Measurements from ENCODE around the gene SLC12A4.
"Not testable (repeated sequence)": the region's sequence is repeated elsewhere in the genome, so short reads cannot be mapped to it uniquely, and the experiment has no call there.

The SLC12A4 gene

DNA sequence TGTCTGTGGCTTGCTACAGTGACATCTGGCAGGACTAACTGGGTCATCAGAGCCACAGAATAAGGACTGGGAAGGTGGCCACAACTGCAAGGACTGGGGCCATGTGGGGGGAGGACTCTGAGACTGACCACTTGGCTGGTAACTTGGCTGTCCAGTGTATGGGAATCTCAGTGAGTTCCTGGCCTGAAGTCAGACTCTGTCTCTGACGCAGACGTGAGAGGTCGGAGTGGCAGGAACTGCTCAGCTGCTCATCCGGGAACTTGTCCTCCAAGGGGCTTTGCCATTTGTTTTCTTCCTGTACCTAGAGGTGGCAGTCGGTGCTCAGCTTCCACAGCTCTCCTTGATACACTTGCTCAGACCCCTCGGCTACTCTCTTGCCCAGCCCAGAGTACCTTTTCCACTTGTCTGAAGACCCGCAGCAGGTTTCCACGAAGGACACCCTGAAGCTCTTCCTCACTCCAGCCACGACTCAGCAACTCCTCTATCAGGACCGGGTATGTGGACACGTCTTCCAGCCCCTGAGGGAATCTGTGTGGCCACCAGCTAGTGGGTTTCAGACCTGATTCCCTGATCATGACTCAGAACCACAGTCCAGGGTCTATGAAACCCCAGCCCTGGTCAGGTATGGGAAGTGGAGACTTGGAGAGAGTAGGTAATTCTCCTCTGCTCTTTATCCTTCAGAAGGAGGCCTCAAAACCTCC, 19.2 kb upstream of the SLC12A4 start:
- DNase-seq: no peak

DNA sequence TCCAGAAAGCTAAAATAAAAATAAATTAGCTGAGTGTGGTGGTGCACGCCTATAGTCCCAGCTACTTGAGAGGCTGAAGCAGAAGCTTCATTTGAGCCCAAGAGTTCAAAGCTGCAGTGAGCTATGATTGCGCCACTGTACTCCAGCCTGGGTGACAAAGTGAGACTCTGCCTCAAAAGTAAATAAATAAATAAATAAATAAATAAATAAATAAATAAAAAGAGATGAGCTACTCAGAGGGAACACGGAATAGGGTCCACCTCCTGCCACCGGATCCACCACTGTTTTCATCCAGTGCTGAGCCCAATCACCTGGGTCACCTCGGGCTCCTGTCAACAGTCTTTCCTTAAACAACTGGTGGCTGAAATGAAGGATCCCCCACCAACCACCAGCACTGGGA, 18.5 kb upstream of the SLC12A4 start:
- no peak for DNase-seq

DNA sequence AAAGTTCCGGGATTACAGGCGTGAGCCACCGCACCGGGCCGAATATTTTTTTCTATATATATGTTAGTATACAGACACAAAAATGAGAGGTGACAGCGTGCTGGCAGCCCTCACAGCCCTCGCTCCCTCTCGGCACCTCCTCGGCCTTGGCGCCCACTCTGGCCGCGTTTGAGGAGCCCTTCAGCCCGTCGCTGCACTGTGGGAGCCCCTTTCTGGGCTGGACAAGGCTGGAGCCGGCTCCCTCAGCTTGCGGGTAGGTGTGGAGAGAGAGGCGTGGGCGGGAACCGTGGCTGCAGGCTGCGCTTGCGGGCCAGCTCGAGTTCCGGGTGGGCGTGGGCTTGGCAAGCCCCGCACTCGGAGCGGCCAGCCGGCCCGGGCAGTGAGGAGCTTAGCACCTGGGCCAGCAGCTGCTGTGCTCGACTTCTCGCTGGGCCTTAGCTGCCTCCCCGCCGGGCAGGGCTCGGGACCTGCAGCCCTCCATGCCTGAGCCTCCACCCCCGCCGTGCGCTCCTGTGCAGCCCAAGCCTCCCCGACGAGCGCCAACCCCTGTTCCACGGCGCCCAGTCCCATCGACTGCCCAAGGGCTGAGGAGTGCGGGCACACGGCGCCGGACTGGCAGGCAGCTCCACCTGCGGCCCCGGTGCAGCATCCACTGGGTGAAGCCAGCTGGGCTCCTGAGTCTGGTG, 13.7 kb upstream of the SLC12A4 start:
- DNase-seq: no peak

DNA sequence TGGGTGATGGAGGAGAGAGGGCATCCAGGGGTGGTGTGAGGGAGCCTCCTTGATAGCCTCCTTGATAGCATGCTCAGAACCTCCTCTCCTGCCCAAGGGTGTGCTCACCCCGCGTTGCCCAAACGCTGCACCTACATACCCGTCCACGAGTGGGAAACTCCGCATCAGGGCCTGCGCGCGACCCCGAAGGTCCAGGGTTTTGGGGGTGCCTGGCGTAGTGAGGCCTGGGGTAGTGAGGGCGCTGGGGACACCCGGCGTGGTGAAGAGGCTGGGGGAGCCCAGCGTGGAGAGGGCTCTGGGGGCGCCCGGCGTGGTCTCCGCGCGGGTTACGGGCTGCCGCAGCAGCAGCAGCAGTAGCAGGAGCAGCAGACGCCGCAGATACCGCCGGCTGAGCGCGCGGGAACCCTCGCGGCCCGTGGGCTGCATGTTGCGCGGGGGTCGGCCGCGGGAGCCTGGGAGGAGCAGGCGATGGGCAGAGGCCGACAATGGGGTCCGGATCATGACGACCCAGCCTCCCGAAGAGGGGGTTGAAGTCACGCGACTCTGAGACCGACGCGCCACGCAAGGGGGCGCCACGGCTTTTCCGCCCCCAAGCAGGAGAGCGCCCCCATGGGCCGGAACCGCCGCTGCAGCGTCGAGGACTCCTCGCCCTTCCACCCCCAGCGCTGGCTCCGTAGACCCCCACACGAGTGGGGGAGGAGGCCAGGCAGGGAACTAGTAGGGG, 11.7 kb upstream of the SLC12A4 start, which contains the start of gene DPEP3:
Gene DPEP3, minus strand, starts transcription at position 545 of the 724 bp plus-strand sequence. Its CDS starts 119 bp downstream, at position 426.
- DNase-seq: no peak

DNA sequence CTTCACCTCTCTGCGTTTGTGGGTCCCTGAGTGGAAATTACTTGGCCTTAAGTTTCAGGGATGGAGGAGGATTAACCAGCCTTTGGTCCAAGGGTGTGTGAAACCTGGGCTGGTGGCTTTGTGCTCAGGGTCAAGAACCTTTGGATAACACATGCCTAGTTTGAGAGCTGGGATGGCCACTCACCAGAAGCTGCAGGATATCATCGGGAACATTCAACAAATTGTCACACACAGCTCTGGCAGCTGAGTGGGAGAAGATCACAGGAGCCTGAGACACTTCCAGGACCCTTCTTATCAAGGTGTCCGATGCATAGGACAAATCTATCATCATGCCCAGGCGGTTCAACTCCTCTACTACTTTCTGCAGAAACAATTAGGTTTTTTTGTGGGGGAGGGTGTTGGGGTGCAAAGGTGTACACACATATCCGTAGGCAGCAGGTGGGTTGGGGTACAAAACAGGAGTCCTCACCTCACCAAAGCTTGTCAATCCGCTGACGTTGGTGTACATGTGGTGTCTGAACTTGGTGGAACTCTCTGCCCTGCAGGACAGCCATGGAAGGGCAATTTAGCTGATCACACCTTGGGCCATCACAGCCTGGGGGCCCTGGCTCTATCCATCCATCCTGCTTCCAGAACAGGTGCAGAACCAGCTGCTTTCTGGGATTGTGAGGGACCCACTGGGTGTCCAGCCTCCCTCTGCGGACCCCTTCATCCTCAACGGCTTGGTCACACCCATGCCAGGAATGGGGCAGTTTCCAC, 9.2 kb upstream of the SLC12A4 start:
- no peak for DNase-seq

DNA sequence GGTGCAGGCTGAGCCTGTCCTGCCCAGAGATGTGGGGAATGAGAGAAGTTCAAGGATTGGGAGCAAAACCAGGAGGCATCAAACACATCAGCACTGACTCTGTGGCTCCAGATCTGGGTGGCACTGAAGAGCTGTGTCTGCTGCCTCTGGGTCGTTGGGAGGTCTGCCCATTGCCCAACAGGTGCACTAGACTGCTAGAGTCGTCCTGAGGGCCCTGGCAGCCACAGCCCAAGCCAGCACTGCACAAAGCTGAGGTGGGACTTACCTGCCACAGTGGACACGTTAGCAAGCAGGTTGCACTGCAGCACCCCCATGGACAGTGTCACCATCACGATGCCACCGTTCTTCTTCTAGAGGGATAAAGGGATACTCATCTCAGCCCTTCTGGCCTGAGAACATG, 8.6 kb upstream of the SLC12A4 start:
- no peak for DNase-seq

DNA sequence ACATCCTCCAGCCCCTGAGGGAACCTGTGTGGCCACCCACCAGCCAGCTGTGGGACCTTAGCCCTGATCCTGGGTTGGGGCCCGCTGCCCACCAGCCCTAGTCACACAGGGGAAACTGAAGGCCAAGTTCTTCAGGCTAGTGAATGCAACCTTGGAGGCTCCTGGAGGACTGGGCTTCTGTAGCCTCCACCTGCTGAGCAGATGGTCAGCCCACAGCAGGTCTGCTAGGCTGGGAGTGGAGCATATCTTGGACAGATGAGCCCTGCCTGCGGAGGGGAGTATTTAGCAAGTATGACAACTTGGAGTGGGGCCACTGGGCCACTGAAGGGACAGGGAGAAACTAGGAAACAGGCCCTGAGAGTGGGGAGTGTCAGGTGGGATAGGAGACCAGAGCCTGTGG, 7.8 kb upstream of the SLC12A4 start:
- no peak for DNase-seq

DNA sequence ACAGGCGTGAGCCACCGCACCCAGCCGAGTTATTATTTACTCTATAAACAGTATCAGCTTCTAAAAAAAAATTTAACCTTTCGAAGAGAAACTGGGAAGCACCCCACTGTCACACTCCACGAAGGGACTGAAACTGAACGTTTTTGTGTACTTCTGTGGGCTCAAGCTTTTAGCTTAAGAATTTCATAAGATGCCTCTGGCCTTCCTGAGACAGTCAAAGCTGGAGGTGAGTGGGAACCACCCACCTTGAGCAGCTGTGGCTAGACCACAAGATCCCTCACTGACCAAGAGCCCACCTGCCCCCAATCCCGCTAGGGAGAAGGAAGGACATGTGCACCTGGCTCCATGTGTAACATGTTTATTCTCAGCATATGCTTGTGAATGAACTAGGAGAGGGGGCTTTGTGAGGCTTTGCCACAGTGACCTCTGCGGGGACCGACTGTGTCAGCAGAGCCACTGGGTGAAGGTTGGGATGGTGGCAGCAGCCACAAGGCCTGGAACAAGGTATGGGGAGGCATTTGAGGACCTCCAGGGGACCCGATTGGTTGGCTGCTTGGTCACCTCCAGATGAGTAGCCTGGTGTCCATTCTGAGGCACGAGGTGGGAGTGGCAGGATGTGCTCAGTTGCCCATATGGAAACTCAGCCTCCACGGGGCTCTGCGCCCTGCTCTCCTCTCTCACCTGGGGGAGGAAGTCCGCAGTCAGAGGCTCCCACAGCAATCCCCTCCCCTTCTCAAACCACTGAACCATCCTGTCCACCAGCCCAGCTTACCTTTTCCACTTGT, 7.1 kb upstream of the SLC12A4 start:
- DNase-seq: no peak

DNA sequence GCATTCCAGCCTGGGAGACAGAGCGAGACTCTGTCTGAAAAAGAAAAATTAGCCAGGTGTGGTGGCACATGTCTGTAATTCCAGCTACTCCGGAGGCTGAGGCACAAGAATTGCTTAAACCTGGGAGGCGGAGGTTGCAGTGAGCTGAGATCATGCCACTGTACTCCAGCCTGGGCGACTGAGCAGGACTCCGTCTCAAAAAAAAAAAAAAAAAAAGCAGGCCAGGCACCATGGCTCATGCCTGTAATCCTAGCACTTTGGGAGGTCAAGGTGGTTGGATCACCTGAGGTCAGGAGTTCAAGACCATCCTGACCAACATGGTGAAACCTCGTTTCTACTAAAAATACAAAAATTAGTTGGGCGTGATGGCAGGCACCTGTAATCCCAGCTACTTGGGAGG, 3.8 kb upstream of the SLC12A4 start:
- not testable (repeated sequence) for DNase-seq

DNA sequence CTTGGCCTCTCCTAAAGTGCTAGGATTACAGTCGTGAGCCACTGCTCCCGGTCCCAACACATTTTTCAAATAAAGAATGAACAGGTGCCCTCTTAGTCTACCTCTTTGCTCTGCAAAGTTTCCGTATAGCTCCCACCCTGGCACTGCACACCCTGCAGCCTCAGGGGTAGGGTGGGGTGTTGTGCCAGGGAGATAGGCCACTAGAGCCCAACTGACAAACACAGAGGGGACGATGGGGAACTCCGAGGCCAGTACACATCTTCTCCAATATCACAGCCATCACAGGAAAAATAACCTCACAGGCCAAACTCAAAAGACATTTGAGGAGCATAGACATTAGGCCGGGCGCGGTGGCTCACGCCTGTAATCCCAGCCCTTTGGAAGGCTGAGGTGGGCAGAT, 2.7 kb upstream of the SLC12A4 start:
- no peak for DNase-seq

DNA sequence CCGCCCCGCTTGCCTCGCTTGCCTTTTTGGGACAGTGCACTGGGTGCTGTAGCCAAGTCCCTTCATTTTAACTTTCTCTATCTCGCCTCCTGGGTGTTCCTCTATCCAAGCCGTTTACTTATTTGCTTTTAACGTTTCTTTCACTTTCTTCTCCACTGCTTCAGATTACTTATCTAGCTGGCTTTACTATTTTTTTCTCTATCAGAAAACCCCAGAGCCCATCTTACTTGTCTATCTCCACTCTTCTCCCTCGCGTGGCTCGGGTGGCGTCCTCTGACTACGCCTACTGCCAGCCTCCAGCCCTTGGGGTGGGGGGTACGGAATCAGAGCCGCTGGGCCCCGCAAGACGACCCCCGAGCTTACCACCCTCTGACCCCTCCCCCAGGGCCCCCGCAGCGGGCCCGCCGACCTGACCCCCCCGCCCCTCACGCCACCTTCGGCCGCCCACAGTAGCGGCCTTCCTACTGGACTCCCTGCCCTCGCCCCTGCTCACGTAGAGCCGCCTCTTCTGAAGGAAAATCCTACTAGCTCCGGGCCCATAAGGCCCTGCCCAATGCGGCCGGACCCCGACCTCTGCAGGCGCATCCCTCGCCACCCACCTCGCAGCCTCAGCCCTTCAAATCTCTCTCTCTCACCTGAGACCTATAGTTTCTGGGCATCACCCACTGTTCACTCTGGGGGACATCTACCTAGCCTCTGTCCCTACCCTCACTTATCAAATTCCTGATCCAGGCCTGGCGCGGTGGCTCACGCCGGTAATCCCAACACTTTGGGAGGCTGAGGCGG, 1.0 kb upstream of the SLC12A4 start:
- no peak for DNase-seq

DNA sequence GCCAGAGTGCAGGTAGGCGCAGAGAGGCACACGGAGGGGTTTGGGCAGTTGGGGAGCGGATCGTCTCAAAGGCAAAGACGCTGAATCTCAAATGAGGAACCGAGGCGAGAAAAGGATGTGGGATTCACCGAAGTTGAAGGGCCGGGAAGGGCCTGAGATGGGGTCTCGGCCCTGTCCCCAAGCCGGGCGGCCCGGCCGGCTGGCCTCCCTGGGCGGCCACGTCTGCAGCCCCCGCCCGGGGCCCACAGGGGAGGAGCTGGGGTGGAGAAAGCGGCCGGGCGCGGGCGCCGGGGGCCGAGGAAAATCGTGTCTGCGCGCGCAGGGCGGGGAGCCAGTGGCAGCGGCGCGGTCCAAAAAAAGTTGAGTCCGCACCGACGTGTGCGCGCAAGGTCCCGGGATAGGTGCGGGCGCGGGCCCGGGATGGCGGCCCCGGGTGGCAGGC, 458 bp downstream of the SLC12A4 start:
- no peak for DNase-seq

DNA sequence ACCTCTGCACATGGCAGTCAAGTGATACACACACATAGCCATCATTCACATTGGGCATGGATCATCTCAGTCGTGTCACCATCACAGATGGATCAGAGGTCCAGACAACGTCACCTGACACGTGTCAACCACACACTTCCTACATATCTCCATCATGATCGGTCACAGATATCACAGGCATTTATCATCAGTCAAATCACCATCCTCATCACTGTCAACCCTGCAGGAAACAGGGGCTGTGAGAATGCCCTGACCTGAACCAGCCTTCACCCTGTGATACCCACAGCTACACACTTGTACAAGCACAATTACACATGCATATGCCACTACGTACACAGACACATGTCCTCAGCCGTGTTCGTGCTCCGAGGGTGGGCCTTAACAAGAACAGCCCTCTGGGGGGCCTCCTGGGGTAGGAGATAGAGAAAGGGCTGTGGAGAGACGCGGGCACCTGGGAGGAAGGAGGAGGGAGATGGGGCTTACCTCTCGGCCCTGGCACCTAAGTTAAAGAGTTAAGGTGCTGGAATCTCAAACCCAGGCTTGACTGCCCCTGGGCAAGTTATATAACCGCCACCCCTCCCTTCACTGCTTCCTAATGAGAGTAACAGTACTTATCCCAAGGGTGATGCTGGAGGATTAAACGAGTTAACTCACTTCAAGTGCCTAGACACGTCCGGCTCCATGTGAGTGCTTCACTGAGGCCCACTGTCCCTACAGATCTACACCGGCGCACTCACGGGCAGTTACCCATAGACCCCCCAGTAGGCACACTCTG, 1.1 kb downstream of the SLC12A4 start:
- DNase-seq: no peak

DNA sequence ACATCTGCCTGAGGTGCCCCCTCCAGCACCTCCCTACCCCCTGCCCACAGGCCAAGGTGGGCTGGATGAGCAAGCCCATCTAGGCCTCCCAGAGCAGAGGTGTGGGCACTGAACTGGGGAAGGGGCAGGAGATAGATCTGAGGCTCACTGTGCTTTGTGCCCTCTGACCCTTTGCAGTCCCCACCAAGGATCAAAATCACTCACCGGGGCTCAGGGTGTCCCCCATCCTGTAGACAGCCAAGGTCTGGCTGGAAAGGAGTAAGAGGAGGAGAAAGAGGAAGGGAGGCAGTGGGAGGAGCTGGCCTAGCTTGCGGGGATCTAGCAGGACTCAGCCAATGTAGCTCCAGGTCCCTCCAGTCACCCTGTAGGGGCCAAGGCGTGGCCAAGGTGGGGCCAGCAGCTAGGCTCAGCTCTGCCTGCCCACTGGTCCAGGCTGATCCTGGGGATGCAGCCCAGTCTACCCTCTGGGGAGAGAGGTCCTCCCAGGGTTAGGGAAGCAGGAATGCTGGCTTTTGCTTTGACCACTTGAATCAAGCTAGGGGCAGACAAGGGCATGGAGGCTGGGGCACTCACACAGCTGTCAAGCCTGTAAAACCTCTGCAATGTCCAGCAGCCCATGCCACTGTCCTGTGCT, 1.8 kb downstream of the SLC12A4 start:
- DNase-seq: no peak

DNA sequence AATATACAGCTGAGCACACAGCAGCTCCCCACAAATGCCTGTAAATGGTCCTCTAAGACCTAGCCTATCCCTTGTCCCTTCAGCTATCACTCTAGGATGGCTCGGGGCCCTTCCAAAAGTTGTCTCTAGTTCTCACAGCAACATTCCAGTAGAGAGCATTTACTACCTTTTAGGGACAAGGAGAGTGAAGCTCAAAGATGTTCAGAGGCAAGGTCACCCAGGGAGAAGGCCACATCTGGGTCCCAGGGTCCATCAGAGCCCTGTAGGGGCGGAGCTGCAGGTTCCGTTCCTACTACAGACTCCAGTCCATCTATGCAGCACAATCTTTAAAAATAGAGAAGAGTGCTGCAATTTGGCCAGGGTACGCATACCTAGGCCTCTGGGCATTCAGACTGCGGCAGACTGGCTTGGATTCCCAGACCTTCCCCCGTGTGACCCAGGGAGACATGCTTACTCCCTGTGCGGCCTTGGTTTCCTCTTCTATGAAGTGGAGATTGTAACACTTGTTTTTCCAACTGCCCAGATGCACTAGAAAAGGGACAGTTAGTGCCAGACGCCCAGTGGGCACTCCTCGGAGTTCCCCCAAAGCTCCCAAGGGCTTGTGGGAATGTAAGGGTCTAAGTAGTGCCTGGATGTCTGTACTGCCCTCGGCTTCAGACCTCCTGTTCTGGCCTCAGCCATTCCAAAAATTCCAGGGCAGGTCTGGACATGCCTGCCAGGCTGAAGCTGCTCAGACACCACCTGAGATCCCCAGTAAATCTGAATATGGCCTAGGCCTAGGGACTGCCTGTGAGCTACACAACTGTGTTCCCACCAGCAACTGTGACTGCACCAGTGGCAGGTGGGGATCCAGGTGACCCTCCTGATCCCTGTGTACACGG, 2.5 kb downstream of the SLC12A4 start:
- no peak for DNase-seq

DNA sequence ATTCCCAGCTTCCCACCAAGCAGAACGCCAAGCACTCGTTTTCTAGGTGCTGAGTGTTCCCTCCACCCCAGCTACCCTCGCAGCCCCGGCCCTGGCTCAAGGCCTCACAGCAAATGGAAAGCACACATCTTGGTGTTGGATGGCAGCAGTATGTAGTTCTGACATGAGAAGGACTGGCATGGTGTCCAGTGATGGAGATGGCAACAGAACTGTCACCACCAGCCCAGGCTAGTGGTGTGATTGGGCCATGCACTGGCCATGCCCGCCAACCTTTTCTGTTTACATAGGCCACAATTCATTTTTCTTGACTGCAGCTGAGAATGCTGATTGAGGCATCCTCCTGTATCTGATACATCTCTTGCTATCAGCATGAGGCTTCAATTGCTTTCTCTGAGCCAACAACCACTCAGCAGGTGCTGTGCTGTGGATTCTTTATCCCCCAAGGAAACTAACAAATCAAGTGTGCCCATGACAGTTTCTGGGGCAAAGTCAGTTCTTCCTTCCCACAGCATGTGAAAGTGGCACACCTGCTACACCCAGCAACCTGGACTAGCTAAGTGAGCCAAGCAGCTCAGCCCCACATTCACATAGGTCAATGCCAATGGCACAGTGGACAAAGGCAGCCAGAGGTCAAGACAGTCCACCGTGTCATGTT, 3.8 kb downstream of the SLC12A4 start:
- DNase-seq: no peak

DNA sequence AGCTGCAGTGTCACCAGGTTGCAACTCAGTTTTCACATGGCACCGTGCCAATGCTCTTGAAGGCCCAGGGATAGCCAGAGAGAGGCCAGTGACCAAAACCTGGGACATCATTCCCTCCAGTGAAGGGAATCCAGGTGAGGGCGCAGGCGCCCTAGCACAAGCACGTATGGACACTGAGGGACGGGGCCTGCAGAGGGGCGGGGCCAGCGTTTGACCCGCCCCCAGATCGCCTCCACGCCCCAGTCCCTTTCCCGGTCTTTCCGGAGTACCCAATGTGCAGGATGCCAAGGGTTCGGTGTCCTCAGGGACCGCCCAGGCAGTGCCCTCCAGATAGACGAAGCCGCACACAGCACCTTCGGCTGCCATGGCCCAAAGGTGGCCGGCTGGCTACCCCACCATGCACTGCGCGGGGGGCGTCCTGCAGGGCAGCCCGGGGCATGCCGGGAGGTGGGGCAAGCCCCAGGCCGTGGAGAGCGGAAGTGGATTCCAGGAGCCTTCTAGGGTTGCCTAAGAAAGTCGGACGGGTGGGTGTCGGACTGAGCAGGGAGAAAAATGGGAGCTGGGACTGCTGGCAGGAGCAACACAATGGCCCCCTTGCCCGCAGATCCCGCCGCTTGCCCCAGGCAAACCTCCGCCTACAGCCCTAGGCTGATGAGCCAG, 4.6 kb downstream of the SLC12A4 start:
- no peak for DNase-seq

DNA sequence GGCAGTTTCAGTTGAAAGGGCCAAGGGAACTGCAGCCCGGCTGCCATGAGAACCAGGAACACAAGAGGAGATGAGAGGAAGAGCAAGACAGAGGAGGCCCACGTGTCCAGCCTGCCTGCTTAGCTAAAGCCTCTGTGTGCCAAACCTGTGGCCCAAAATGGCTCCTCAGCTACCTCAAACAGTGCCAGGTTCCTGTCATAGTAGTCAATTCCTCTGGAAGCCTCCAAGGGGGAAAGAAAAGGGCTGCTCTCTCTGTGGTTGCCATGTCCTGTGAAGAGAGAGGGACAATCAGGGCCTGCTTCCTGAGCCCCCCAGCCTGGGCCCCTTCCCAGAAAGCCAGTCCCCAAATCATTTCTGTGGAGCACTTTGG, 5.2 kb downstream of the SLC12A4 start:
- no peak for DNase-seq

Data from SIG-M5 (cell line).